ENCODE results near the gene SLCO4C1. TPM values are rescaled to one million over a fixed set of nuclear protein-coding genes. Genes with fewer than 3 reads are reported as not detected.

The SLCO4C1 gene
- total RNA-seq, 2 donors from 2014 or later = 0.14 to 0.35 TPM

DNA sequence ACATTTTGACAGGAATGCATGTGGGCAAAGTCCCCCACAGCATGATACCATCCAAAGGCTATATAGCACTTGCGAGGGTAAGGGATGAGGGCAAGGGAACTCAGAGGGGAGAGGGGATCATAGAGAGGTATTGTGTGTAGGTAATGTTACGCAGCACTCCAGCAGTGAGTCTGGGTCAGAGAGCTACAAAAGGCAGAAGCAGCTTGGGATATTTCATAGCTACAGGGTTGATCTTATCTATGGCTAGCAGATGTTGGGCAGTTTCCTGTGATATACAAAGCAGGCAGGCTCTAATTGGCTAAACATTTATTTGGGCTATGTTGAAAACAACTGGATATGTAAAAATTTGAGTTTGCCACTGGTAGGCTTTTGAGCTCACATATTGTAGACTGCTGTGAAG lies 17.8 kb upstream of the SLCO4C1 start:
- Histone ChIP-seq H3K27me3 (replicated peaks; ENCODE audit: insufficient read depth) (no peaks in the 10 kb centered on the region), H3K27ac (no peak overlapping the region), H3K4me1 (ENCODE audit: control insufficient read depth in 1 of 2, low read depth in 2 of 2) (no peaks in the 10 kb centered on the region), H3K36me3 (no peaks in the 10 kb centered on the region), H3K9me3 (no peaks in the 10 kb centered on the region), H3K4me3 (no peak overlapping the region)
- ATAC-seq (ENCODE audit: insufficient number of reproducible peaks, low FRiP score, low read depth) = no peak
- DNase-seq (ENCODE audit: low spot score) = no peak
- TF ChIP-seq CTCF (IDR thresholded peaks at IDR 0.05) = no peak

- no peak for DNase-seq (ENCODE audit: low spot score)
- no peak for TF ChIP-seq CTCF (IDR thresholded peaks at IDR 0.05)
- ATAC-seq (ENCODE audit: insufficient number of reproducible peaks, low FRiP score, low read depth) = no peak
- Histone ChIP-seq H3K4me1 (ENCODE audit: control insufficient read depth in 1 of 2, low read depth in 2 of 2) (no peaks in the 10 kb centered on the region), H3K9me3 (no peaks in the 10 kb centered on the region), H3K36me3 (no peaks in the 10 kb centered on the region), H3K4me3 (no peak overlapping the region), H3K27ac (no peak overlapping the region), H3K27me3 (replicated peaks; ENCODE audit: insufficient read depth) (no peaks in the 10 kb centered on the region)
Observed at GRCh38 chr5:102312586-102313370, 16.7 kb upstream of the SLCO4C1 start.

DNA sequence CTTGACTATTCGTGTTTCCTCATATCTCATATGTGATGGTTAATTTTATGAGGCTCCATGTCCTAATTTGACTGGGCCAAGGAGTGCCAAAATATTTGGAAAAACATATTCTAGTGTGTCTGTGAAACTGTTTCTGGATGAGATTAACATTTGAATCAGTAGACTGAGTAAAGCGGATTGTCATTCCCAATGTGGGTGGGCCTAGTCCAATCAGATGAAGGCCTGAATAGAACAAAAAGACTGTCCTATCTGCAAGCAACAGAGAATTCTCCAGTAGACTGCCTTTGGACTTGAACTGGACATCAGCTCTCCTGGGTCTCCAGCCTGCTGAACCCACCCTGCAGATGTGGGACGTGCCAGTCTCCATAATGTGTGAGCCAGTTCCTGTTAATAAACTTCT lies 13.5 kb upstream of the SLCO4C1 start:
- Histone ChIP-seq H3K36me3 (no peaks in the 10 kb centered on the region), H3K4me1 (ENCODE audit: control insufficient read depth in 1 of 2, low read depth in 2 of 2) (no peaks in the 10 kb centered on the region), H3K27ac (no peak overlapping the region), H3K27me3 (replicated peaks; ENCODE audit: insufficient read depth) (no peaks in the 10 kb centered on the region), H3K4me3 (no peak overlapping the region), H3K9me3 (no peaks in the 10 kb centered on the region)
- ATAC-seq (ENCODE audit: insufficient number of reproducible peaks, low FRiP score, low read depth) (no peak), DNase-seq (ENCODE audit: low spot score) (no peak)
- no peak for TF ChIP-seq CTCF (IDR thresholded peaks at IDR 0.05)

- no peak for ATAC-seq (ENCODE audit: insufficient number of reproducible peaks, low FRiP score, low read depth)
- no peak overlapping the region for H3K4me3 ChIP-seq
- DNase-seq (ENCODE audit: low spot score) = no peak
- no peaks in the 10 kb centered on the region for H3K4me1 ChIP-seq (ENCODE audit: control insufficient read depth in 1 of 2, low read depth in 2 of 2)
- H3K27me3 ChIP-seq (replicated peaks; ENCODE audit: insufficient read depth) = no peaks in the 10 kb centered on the region
- H3K36me3 ChIP-seq = no peaks in the 10 kb centered on the region
- no peak for TF ChIP-seq CTCF (IDR thresholded peaks at IDR 0.05)
- H3K9me3 ChIP-seq = no peaks in the 10 kb centered on the region
- no peak overlapping the region for H3K27ac ChIP-seq
Observed at GRCh38 chr5:102307232-102307631, 11.1 kb upstream of the SLCO4C1 start.

DNA sequence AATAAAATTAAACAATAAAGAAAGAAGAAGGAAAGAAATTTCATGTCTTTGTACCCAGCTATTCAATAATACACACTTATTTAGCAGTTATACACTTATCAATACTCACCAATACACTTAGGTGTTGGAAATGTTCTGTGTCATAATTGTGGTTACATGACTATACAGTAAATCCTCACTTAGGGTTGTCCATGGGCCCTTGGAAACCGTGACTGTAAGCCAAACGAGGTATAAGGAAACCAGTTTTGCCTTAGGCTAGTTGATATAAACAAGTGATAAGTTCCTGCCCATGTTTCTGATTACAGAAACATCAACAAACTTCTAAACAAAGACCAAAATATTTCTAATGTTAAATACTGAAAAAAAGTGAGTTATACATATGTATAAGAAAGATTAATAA lies 10.0 kb upstream of the SLCO4C1 start:
- H3K27ac ChIP-seq = no peak overlapping the region
- no peaks in the 10 kb centered on the region for H3K36me3 ChIP-seq
- no peaks in the 10 kb centered on the region for H3K4me1 ChIP-seq (ENCODE audit: control insufficient read depth in 1 of 2, low read depth in 2 of 2)
- ATAC-seq (ENCODE audit: insufficient number of reproducible peaks, low FRiP score, low read depth) (no peak), DNase-seq (ENCODE audit: low spot score) (no peak)
- no peaks in the 10 kb centered on the region for H3K9me3 ChIP-seq
- no peaks in the 10 kb centered on the region for H3K27me3 ChIP-seq (replicated peaks; ENCODE audit: insufficient read depth)
- TF ChIP-seq CTCF (IDR thresholded peaks at IDR 0.05) = no peak
- no peak overlapping the region for H3K4me3 ChIP-seq
